Heart left ventricle (tissue), 13 donors: ENCODE data around the gene MAFG.

Experiments used
- POLR2A ChIP-seq, 2 donors: fragments of 450-650 bp; IDR thresholded peaks; one replicate each; pipeline ENCODE4 v1.6.1; 2017; ENCODE audit warnings: antibody characterized with exemption in 2 of 2, mild to moderate bottlenecking in 2 of 2, moderate library complexity in 2 of 2
- TF ChIP-seq, protein P1 (sequence below), 12 donors: fragments of 200-600 bp; sonication (generic) in 4 of 12; IDR thresholded peaks; one replicate each; pipeline versions ENCODE4 v1.5.0 to v1.8.0; 2018 to 2022; ENCODE audit warnings: antibody characterized with exemption in 12 of 12, mild to moderate bottlenecking in 5 of 12
- donor health status: ischemic (EF 13 %, LVEDD 7.1; RV severe dilation, severe dysfunction).
- donor health status: DM: no; HTN: yes; CAD: no.
- donor health status: DM: no; HTN: no; CAD: no.
- donor health status: ischemic (EF 25% LVEDD 6.9; RV normal size, moderate dysfunction).
- donor health status: ischemic (EF 25% LVEDD 5.7; RV mildly dilated, moderate dysfunction).
- donor health status: ischemic (EF 35%, LVEDD 5.7; RV mildly dilated, moderate dysfunction).
- donor health status: nonischemic (EF 11% LVEDD 7.7; RV severe dilation, severe dysfunction).
- donor health status: DM: yes; HTN: yes; CAD: no.
- donor health status: PGD.
- donor health status: ischemic (EF 29% LVEDD 5.4; RV normal size, mild dysfunction).
- donor health status: nonischemic (EF 23%, LVEDD 6.1; RV moderate dilation, normal function).

DNA sequence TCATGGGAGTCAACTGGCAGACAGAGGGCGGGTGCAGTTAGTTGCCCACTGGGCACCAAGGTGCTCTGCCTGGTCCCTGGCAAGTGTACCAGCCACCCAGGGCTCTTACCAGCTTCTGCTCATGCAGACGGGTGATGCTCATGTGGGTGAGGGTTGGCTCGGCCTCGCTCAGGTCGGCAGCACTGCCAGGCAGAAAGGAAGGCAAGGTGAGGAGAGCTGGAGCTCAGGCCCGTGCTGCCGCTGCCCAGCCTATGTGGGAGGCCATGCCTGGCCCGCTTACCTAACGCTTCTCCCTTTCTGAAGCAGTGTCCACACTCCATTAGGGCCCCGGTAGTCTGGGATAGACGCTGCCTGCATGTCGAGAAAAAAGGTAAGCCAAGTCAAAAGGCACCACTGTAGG is 12.2 kb downstream of the MAFG start:
- TF ChIP-seq, protein P1, sequence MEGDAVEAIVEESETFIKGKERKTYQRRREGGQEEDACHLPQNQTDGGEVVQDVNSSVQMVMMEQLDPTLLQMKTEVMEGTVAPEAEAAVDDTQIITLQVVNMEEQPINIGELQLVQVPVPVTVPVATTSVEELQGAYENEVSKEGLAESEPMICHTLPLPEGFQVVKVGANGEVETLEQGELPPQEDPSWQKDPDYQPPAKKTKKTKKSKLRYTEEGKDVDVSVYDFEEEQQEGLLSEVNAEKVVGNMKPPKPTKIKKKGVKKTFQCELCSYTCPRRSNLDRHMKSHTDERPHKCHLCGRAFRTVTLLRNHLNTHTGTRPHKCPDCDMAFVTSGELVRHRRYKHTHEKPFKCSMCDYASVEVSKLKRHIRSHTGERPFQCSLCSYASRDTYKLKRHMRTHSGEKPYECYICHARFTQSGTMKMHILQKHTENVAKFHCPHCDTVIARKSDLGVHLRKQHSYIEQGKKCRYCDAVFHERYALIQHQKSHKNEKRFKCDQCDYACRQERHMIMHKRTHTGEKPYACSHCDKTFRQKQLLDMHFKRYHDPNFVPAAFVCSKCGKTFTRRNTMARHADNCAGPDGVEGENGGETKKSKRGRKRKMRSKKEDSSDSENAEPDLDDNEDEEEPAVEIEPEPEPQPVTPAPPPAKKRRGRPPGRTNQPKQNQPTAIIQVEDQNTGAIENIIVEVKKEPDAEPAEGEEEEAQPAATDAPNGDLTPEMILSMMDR (IDR thresholded peaks at IDR 0.05), result no peak
- no peak for TF ChIP-seq POLR2A (IDR thresholded peaks at IDR 0.05)
